Measurements from ENCODE around the gene UBXN11.

The UBXN11 gene, protein sequence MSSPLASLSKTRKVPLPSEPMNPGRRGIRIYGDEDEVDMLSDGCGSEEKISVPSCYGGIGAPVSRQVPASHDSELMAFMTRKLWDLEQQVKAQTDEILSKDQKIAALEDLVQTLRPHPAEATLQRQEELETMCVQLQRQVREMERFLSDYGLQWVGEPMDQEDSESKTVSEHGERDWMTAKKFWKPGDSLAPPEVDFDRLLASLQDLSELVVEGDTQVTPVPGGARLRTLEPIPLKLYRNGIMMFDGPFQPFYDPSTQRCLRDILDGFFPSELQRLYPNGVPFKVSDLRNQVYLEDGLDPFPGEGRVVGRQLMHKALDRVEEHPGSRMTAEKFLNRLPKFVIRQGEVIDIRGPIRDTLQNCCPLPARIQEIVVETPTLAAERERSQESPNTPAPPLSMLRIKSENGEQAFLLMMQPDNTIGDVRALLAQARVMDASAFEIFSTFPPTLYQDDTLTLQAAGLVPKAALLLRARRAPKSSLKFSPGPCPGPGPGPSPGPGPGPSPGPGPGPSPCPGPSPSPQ

DNA sequence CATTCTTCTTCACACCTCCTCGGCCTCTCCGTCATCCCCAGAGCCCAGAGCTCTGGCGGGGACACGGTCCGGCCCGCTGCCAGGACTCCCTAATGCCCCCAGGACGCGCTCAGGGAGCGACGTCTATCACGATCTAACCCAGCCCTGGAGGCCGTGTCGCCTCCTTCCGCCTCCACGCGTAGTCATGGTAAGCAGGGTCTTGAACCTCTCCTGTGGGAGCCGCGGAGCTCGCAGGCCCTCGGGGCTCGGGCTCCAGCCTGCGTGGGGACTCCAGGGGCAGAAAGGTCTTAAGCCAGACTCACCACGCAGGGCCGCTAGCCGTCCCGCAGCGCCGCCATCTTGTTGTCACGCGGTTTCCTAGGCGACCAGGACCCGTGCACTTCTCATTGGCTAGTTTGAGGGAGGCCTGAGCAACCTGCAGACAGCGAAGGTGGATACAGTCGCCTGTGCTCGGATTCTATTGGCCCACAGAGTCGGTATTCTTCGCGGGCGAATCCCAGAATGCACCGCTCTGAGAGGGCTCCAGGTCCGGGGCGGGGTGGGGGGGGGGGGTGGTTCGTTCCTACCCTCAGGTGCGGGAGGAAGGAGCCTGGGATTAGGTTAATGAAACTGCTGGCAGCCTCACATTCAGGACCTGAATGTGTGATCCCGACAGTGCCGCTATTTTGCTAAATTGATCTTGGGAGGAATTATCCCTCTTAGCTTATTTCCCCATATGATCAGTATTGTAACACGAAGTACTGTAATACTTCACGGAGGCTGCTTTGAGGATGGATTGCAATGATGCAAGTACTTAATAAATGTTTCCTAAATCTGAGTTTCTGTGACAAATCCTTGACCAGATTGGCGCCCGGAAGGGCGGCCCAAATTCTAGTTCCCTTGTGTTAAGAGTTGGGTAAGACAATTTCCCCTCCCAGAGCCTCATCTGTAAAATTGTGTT lies at the start of gene UBXN11:
TSS of gene UBXN11 (minus strand) at position 347 of the 940 bp plus-strand sequence. CDS start 3,753 bp downstream, outside the sequence.
- peak; percentile 98 for DNase-seq (ENCODE audit: low spot score)

DNA sequence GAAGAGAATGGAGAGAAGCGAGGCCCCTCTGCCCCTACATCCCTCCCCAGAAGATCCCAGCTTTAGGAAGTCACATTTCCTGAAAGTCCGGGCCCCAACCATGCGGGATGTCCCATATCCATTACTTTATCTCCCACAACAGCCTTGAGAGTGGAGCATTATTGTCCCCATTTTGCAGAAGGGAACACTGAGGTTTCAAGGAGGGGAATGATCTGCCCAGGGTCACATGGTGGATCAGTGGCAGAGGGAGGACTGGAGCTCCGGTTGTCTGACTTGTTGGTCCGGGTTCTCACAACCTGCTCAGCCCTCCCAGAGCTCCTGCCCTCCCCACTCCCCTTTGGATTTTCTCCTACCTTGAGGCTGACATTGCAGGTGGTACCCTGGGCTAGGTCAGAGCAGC lies 49.7 kb upstream of the UBXN11 start:
- DNase-seq (ENCODE audit: low spot score): no peak

DNA sequence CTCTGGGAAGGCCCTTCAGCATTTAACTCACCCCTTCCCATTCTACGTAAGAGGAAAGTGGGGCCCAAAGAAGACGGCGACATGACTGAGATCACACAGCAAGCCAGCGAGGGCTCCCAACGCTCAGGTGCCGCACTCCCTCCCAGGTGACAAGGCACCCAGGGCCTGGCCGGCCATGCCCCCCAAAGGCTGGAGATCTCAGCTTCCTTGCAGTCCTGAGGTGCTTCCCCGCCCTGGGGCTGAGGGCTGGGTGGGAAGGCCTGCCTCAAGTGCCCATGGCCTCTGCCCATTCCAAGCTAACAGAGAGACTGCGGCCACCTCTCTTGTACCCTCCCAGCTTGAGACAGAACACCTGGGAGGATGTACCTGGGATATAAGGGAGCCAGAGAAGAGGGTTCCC lies 48.5 kb upstream of the UBXN11 start:
- no peak for DNase-seq (ENCODE audit: low spot score)

DNA sequence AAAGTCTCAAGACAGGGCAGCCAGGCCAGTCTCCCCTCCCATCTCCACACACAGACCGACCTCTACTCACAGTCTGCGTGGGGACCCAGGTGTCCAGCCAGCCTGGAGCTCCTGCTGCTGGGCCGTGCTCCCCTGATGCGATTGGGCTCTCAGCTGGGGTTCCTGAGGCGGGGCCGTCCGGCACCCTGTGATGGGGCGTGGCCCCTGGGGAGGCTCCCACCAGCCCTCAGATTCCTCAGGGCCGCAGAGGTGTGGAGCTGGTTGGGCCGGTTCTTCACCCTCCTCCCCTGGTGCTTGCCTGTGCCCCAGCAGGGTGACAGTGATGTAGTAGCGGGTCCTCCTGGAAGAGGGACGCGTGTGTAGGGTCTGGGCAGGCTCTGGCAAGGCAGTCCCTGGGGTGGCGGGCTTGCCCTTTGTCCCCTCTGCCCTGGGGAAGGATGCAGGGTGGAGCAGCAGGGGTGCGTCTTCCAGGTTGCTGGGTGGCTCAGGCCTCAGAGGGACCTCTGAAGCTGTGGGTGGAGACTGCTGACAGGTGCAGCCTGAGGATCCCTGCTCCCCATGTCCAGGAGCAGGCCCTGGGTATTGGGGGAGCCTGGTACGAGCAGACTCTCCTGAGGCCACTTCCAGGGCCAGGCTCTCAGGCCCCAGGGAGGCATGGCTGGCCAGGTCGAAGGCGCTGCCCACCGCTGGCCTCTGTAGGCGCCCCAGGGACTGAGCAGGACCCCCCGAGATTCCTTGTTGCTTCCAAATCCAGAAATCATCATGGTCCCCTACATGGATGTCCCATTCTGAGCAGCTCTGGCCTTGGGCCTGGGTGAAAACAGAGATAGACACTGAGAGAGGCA lies 47.8 kb upstream of the UBXN11 start, which contains the start of gene CRYBG2:
TSS of gene CRYBG2 (minus strand) at position 155 of the 845 bp plus-strand sequence. CDS start 7,473 bp downstream, outside the sequence.
- DNase-seq (ENCODE audit: low spot score): no peak

DNA sequence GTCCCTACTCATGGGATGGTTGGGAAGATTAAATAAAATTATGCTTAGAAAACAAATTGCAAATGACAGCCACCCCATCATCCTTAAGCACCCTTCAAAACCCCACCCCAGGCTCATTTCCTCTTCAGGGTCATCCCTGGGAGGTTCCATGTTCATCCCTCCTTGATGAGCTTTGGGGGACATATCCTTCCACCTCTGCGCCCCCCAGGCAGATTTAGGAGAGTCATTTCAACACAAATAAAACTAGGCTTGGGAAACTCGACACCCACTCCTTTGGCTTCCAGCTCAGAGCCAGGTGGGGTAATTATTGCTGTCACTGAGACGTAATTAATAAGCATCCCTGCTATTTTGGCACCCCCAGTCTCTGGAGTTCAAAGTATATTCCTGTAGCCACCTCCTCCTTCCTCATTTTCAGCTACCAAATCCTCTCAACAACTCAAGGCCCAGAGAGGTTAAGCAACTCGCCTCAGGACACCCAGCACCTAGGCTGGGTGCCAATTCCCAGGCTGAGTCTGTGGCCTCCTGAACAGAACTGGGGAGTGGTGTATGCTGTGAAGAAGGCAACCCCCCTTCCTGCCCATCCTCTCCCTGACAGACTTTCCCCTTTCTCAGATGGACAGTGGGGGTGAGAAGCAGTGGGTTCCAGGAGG lies 46.9 kb upstream of the UBXN11 start:
- DNase-seq (ENCODE audit: low spot score): no peak

DNA sequence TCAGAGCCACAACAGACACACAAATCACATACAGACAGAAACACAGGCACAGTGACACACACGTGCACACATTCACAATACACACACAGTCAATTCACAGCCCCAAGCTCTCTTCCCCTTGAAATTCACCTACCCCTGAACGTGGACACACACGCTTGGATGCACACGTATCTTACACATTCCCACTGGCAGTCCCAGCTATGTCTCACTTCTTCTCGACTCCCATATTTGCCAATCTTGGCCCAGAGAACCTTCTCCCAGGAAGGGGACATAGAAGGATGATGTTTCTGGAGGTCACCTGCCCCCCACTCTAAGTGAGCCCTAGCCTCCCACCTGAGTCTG lies 45.9 kb upstream of the UBXN11 start:
- no peak for DNase-seq (ENCODE audit: low spot score)

DNA sequence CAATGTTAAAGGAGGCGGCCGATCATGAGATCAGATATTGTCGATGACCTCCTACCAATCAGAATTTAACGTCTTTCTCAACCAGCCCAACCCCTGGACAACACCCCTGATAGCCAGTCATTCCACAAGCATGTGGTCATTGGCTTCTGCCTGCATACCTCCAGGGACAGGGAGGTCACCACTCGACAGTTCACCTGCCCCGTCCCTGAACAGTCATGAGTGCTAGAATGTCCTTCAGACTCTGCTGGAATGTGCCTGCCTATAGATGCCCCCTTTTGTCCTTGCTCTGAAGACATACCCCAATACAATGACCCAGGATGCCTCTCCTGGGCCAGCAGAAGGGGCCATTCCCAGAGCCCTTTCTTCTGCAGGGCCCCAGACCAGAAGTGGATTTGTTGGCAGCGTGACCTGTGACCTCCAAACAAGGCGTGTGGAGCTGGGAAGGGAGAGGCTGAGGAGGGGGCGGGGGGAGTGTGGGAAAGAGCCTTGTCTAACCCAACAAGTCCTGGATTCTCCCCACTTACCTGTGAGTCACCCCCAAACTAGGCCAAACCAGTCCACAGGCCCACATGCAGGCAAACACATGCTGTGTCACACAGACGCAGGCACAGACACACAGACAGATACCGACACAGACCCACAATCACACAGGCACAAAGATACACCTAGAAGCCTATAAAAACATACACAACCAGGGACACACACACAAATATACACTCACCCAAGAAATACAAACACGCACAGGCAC lies 45.3 kb upstream of the UBXN11 start:
- DNase-seq (ENCODE audit: low spot score): no peak

DNA sequence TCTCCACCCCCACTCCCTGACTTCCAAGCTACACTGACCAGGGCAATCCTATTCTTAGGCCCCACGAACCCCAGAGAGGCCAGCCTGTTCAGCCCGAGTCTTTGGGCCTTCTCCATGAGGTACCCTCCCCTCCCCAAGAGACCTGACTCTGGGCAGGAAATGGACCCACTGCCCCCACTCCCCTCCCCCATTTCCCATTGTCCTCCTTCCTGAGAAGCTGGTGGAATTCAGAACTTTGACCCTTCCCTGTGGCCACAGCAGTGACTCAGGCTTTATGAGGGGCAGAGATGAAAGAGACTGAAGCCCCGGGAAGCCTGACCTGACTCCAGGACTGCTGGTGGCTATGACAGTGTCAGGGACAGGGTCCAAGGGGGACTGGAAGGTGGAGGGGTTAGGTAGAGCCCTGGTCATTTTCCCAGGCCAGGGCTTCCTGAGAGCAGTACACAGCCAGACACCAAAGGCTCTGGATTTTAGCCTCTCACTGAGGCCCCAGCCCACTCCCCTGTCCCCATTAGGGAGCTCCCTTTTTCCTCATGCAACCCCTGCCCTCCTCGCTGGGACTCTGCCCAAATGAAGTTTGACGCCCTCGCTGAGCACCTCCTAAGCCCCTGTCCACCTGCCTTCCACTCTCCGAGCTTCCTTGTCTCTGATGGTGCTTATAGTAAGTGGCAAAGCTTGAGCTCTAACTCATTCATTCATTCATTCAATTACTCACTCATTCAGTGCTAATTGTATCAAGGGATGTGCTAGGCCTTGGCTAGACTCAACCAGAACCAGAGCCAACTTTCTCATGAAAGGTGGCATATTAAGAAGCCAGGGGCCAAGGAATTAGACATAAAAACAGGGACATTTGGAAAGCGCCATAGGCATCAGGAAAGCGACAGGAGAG lies 44.5 kb upstream of the UBXN11 start:
- no peak for DNase-seq (ENCODE audit: low spot score)

DNA sequence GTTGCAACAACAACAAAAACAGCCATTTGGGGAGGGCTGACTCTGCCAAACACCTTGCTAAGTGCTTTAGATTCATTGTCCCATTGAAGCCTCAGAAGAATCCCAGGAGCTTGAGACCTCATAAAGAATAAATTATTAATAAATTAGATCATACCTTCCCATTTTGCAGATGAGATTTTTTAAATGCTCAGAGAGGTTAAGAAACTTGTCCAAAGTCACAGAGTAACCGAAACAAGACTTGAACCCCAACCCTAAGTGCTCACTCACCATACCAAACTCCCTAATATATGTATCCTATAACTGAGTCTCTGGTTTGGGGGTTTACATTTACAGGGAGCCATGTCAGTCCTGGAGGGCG lies 43.9 kb upstream of the UBXN11 start:
- DNase-seq (ENCODE audit: low spot score): no peak

DNA sequence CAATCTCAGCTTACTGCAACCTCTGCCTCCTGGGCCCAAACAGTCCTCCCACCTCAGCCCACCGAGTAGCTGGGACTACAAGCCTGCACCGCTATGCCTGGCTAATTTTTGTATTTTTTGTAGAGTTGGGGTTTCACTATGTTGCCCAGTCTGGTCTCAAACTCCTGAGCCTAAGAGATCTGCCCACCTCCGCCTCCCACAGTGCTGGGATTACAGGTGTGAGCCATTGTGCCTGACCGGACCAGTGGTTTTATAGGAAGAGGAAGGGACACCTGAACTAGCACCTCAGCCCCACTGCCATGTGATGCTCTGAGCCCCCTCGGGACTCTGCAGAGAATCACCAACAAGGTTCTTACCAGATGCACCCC lies 43.4 kb upstream of the UBXN11 start:
- DNase-seq (ENCODE audit: low spot score): no peak

DNA sequence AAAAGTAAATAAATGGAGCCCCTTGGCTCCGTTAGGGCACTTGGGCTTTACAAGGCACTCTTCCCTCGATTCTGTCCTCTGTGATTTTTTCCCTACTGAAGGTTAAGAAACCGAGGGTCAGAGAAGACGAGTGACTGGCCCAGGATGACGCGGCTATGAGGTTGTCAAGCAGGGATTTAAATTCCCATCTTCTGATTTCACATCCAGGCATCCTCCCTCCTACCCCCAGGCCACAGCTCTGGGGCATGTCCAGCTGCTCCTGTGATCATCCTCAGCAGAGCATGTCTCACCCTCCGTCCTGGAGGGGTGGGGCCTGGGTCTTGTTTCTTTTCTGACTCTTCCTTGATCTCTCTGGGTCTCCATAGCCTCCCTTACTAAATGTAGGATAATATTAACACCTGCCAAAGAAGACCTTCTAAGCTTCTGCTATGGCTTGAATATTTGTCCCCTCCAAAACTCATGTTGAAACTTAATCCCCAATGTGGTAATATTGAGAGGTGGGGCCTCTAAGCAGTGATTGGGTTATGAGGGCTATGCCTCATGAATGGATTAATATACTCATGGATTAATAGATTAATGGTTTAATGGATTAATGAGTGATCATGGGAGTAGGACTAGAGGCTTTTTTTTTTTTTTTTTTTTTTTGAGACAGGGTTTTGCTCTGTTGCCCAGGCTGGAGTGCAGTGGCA lies 42.9 kb upstream of the UBXN11 start:
- no peak for DNase-seq (ENCODE audit: low spot score)

DNA sequence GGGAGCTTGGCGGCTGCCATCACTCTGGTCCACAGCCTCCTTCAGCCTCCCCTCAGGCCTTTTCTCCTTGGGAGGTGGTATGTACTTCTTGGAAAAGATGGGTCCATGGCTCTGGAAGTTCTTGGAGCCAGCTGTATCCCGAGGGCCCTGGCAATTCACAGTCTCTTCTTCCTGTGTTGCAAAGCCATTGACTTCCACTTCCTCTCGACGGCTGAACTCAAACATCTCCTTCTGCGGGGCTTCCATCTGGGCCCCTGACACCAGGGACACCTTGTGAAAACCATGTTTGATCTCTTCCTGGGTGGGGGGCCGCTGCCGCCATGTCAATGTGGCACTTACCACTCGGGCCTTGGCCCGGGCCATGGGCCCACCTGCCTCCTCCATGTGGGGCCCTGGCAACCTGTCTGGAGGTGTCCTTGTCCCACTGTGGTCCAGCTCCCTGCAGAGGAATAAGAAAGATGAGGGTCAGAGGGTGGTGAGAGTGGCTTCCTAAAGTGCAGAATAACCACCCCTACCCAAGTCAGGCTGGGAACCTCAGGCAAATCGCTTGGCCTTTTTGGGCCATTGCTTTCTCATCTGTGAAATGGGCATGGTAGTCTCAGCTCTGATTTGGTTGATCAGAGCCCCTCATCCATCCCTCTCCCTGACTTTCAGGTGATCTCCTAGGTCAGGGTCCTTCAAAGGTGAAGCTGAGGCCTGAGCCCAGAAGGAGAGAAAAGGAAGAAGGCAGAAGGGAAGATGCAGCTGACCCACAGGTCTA lies 40.0 kb upstream of the UBXN11 start:
- DNase-seq (ENCODE audit: low spot score): no peak

DNA sequence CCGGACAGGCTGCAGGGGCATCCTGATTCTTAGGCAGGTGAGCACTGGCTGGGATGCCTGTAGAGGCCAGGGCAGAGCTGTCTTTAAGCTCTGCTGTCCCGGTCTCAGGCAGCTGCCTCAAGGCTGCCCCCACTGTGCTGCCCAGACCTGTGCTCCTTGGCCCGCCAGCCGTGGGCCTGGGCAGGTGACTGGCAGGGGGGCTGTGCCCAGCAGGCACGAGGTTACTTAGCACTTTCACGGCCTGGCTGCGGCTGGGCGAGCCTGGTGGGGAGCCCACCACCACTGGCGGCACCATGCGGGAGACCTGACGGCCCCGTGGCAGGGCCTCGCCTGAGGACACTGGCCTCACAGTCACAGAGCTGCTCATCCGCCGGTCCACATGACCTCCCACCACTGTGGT lies 39.3 kb upstream of the UBXN11 start:
- no peak for DNase-seq (ENCODE audit: low spot score)

DNA sequence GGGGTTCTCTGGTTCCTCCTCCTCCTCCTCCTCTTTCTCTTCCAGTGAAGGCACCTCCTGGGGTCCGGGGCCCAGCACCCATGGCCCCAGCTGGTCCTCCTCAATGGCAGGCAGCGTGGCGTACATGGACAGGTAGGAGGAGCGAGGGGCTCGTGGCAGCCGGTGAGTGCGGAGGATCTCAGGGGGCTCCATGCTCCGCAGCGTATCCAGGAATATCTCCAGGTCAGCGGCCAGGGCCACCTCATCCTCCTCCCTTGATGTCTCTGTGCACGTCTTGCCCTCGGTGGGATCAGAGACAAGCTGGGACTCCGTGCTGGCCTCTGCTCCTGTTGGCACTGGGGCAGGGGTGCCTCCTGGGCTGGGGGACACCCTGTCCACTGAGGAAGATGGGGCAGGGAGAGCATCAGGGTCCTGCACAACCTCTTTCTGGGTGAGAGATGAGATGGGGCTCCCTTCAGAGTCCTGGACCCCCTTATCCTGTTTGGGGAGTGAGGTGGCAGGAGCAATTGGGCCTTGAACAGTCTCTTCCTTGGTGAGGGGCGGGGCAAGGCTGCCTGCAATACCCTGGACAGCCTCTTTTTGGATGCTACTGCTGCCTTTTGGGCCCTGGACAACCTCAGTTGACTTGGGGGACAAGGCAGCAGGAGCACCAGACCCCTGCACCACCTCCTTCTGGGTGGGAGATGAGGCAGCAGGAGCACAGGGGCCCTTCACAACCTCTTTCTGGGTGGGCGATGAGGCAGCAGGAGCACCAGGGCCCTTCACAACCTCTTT lies 37.9 kb upstream of the UBXN11 start:
- no peak for DNase-seq (ENCODE audit: low spot score)

DNA sequence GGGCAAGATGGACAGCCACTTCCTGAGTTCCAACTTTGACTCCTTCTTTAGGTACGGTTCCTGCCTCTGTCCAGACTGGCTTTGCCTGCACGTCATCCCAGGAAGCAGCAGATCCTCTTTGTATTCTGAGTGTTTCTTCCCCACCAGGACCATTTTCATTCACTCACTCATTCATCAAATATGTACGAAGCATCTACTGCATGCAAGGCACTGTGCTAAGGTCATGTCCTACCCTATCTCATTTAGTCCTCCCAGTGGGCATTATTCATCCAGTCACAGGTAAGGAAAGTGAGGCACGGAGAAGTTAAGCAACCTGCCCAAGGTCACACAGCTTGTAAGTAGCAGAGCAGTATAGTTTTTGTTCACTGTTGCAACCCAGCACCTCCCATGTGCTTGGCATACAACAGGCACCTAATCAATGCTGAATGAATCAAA lies 33.6 kb upstream of the UBXN11 start:
- DNase-seq (ENCODE audit: low spot score): no peak

DNA sequence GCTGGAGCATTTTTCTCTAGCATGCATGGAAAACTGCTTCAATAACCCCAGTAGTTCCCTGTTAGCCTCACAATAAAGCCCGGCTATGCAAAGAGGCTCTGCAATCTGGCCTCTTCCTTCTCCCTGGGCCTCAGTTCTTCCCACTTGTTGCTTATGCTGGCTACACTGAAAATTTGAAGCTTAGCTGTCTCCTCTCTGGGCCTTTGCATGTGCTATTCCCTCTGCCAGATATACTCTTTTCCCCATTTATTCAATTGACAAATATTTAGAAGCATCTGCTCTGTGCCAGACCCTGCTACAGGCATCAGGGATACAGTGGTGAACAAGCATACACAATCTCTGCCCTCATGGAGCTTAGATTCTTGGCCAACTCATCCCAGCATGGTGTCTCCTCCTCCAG lies 32.2 kb upstream of the UBXN11 start:
- DNase-seq (ENCODE audit: low spot score): no peak

DNA sequence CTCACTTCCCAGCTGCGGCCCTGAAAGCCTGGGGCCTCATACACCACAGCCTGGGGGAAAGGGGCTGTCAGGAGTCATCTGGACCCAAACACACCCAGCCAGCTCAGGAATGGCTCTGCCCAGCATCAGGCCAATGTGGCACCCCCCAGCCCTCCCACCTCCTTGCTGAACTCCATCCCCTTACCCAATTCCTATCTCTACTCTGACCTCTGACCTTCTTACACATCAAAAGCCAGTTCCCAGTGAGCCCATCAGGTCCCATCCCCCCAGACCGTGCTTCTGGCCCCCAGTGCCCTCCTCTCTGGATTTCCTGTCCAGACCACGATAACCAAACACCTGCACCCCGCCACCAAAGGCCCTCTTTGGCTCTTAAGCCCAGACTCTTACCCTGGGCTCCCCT lies 31.2 kb upstream of the UBXN11 start:
- no peak for DNase-seq (ENCODE audit: low spot score)

DNA sequence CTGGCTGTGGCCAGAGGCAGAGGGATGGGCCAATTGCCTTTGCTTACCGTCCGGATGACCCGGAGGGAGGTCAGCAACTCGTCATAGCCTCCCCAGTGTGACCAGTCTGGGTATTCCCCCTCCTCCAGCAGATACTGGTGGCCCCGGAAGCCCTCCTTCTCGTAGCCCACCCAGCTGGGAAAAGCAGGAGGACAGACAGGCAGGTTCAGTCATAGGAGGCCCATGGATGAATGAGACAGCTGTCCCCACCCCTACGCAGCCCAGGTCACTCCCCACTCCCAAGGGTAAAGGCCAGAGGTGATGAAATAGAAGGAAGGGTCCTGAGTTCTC lies 30.7 kb upstream of the UBXN11 start:
- DNase-seq (ENCODE audit: low spot score): no peak
